ENCODE data around the gene SLC22A14.

DNA sequence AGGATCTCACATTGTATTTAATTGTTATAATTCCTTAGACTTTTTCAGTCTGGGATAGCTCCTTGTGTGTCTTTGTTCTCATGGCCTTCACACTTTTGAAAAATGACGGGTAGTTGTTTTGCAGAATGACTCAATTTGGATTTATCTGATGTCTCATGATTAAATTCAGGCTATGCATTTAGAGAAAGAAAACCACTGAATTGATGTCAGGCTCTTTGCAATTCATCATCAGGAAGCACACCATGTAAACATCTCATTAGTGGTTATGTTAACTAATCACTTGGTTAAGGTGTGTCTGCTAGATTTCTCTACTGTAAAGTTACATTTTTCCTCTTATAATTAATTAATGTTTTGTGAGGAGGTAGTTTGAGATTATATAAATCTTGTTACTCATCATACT lies 24.5 kb upstream of the SLC22A14 start:
- no peak for TF ChIP-seq POLR2A (IDR thresholded peaks at IDR 0.05)
- TF ChIP-seq, protein P1, sequence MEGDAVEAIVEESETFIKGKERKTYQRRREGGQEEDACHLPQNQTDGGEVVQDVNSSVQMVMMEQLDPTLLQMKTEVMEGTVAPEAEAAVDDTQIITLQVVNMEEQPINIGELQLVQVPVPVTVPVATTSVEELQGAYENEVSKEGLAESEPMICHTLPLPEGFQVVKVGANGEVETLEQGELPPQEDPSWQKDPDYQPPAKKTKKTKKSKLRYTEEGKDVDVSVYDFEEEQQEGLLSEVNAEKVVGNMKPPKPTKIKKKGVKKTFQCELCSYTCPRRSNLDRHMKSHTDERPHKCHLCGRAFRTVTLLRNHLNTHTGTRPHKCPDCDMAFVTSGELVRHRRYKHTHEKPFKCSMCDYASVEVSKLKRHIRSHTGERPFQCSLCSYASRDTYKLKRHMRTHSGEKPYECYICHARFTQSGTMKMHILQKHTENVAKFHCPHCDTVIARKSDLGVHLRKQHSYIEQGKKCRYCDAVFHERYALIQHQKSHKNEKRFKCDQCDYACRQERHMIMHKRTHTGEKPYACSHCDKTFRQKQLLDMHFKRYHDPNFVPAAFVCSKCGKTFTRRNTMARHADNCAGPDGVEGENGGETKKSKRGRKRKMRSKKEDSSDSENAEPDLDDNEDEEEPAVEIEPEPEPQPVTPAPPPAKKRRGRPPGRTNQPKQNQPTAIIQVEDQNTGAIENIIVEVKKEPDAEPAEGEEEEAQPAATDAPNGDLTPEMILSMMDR (IDR thresholded peaks at IDR 0.05 in 4 of 5, conservative IDR thresholded peaks at IDR 0.05 in 1 of 5), result no peak

Data from gastrocnemius medialis (tissue), 4 donors.